Right kidney (tissue), 1 donor: ENCODE results near the gene DAAM2.

Experiments
- DNase-seq: peaks from one replicate; pipeline ENCODE4 v3.0.0-alpha.2; 2016

The DAAM2 gene

DNA sequence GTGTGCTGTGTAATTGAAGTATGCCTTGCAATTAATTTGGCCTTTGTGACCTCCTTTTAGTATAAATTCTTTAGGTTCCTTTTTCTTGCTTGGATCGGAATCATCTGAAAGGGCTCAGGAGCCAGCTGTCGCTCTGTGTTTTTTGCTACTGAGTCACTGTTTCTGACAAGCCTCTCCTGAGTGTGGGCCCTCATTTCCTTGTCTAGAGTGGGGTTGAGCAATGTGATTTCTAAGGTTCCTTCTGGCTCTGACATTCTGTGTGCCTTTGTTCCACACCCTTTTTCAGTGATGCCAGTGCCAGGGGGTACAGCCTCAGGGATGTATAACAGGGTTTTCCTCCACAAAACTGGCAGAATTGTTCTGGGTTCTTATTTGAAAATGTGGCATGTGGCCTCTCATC lies 26.5 kb downstream of the DAAM2 start:
- no peak for DNase-seq

GRCh38 chr6:39819228-39819627 lies 27.1 kb downstream of the DAAM2 start:
- DNase-seq: no peak

GRCh38 chr6:39819676-39820075 lies 27.5 kb downstream of the DAAM2 start:
- DNase-seq: no peak

DNA sequence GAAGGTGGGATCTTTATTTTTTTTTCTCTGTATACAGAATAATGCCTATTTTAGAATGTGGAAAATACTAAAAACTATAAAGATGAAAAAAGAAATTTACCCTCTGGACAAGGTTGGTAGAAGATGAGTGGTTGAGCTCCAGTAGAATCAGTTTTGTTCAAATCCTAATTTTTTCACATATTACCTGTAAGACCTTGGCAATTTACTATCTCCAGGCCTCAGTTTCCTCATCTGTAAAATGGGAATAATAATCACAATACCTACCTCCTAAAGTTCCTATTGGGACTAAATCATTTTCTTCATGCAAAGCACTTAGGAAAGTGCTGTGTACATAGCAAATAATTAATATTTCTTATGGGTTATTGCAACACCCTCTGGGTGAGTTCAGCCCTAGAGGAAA lies 28.4 kb downstream of the DAAM2 start:
- DNase-seq: no peak

GRCh38 chr6:39821046-39821740 lies 29.0 kb downstream of the DAAM2 start:
- no peak for DNase-seq

DNA sequence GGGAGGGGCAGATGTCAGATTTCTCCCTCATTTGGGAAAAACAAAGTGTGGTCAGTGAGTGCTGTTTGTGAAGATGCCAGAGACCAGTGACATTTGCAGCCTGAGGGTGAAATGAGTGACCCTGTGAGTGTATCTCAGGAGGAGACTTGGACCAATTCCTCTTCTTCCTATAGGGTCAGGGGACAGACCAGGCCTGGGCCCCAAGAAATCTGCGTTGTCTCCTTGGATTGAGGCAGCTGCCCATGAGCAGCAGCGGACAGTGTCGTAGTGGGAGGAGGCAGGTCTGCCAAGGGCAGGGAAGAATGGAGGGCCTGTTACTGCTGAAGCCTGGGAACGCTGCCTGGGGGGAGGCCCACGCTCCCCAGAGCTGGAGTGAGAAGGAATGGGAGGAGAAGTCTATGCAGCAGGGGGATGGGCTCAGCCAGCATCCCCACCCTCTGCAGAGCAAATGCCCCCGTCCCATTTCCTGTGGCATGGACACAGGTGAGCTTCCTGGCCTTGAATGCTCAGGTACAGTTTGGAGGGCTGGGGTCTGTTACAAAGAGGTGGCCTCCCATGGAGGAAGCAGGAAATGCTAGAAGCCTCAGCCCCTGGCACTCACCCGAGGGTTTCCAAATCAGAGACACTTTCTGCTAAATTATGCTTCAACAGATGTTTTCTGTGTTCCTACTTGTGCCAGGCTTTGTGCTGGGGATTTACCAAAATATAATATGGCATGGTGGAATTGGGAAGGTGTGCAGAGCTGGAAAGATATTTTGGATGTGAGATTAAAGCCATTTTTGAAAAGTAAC lies 29.8 kb downstream of the DAAM2 start:
- DNase-seq: no peak

- no peak for DNase-seq
These were observed 31.0 kb downstream of the DAAM2 start for GRCh38 chr6:39822846-39823815.

DNA sequence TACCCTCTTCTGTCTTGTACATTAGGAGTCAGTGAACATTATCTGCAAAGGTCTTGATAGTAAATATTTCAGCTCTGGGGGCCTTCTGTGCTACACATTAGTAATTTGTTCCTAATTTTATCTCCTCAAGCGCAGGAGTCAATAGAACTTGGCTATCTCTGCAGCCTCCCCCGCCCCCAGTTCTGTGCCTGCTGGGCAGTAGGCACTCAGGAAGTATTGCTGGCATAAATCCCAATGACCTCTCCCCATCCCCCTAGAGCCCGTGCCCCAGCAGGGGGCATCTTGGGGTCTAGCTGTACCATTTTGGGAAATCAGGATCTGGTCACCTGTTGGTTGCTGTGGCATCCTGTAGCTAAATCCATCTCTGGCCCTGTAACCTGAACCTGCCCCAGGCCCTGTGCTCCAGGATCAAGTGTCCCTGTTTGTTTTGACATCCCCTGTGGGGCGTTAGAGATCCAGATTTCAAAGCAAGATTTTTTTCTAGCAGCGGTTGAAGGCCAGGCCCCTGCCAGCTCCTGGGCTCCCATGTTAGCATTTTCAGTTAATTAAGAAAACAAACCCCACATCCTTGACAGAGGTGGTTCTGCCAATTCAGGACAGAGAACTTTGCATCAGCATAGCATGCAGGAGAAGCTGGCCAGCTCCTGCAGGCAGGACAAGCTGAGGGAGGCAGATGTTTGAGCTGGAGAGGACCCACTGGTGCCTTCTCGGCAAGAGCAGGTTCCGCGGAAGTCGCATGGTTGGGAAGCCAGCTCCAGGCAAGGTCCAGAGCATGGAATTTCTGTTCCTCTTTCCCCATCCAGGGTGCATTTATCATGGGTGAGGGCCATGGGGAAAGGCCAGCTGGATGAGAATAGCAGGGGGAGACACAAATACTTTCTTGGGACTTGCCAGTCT lies 32.1 kb downstream of the DAAM2 start:
- DNase-seq: no peak

DNA sequence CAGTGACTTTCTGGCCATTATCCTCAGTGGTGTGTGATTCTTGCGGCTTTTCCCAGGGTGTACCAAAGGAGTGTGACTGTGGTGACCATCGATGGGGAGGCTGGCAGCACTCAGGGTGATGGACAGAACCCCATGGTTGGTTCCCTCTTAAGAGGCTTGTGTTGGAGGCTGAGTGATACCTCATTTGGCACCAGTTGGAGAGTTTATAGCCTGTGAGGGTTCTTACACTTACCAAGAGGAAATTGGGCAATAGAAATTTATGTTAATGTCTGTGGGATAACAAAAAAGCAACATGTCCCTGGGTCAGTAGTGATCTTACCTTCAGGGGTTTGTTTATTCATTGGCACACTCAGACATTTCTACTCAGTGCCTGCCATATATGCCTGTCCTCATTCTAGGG lies 37.2 kb downstream of the DAAM2 start:
- no peak for DNase-seq

DNA sequence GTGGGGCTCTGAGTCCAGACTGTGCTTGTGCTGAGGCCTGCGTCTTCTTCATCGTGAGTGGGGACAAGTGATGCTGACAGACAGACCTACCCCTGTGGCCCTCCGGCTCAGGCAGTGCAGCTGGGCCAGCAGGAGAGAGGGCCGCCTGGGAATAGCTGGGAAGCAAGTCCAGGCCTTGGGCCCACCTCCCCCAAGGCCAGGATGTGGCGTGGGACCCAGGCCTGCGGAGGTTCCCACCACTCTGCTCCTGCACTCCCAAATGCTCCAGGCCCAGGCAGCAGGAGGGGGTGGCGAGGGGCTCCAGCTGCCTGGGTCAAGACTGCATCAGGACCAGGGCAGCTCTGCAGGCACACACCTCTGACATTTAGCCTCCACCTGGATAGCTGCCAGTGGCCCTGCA lies 38.3 kb downstream of the DAAM2 start:
- DNase-seq: no peak

GRCh38 chr6:39831701-39832100 lies 39.5 kb downstream of the DAAM2 start:
- DNase-seq: no peak

GRCh38 chr6:39834278-39834677 lies 42.1 kb downstream of the DAAM2 start:
- DNase-seq: no peak

DNA sequence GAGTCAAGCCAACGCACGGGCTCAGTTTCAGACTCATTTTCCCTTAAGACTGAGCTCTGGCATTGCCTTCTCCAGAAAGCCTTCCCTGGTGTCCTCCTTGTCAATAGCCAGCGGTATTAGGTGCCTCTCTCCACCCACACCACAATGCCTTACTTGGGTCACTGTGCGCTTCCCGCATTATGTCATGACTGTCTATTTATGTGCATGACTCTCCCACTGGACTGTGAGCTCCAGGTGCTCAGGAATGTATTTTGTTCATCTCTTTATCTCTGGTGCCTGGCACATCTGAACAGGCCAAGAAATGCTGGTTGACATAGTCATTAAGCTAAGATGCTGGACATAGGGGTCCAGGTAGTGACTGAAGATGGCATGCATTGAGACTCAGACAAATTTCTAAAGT lies 42.7 kb downstream of the DAAM2 start:
- no peak for DNase-seq

DNA sequence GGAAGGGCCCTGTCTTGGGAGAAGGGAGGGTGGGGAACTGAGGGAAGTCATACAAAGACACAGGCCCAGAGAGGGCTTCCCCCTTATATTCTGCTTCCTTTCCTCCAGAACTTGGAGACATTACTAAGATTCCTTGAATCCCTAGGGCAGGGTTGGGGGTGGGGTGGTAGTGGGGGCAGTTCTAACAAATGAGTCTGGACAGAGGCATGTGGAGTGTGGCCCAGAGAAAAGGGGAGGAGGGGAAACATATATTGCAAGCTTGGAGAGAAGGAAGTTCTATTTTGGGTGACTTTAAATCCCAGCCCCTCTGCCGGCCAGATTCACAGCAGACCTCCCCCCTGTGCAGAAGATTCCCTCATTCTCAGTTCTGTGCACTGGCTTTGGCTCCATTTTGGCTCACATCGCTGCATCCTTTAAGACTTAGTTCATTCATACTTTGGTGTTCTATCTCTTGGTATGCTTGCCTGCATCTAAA lies 43.7 kb downstream of the DAAM2 start:
- no peak for DNase-seq

DNA sequence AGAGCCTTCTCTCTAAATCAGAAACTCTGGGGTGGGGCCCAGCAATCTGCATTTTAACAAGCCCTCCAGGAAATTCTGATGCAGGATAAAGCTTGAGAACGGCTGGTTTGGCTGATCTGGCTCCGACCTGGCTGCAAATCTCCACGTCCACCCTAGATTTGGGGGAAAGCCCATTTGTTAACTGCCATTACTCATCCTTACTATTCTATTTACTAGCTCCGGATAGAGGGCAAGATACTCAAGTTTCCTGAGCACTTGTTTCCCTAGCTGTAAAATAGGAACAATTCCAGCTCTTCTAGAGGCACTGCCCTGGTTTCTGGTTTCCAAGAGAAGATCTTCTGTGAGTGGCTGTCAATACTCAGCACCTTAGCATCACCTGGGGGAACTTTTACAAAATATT lies 44.4 kb downstream of the DAAM2 start:
- DNase-seq: no peak

GRCh38 chr6:39839445-39839844 lies 47.3 kb downstream of the DAAM2 start:
- DNase-seq: no peak

DNA sequence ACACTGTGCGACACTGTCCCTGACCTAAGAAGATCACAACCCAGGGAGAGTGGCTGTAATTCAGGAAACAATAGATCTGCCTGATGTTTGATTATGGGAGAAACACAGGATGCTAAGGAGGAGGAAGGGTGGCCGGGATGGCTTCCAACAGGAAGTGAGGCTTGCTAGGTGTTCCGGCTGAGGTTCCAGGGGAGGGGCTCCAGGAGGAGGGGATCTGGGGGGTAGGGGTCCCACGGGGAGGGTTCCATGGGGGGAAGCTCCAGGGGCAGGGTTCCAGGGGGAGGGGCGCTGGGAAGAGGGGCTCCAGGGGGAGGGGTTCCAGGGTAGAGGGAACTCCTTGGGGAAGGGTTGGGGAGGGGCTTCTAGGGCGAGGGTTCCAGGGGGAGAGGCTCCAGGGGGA lies 48.6 kb downstream of the DAAM2 start:
- no peak for DNase-seq

DNA sequence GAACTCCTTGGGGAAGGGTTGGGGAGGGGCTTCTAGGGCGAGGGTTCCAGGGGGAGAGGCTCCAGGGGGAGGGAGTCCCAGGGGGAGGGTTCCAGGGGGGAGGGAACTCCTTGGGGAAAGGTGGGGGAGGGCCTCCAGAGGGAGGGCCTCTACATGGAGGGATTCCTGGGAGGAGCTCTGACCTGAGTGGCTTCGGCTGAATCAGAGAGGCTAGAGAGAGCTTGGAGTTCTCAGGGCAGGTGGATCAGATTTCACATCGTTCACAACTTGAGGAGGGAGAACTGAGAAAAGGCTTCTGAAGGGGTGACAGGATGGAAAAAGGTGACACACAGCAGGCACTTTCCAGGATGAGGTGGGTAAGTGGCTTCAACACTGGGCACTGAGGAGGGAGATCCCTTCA lies 49.1 kb downstream of the DAAM2 start:
- DNase-seq: no peak

DNA sequence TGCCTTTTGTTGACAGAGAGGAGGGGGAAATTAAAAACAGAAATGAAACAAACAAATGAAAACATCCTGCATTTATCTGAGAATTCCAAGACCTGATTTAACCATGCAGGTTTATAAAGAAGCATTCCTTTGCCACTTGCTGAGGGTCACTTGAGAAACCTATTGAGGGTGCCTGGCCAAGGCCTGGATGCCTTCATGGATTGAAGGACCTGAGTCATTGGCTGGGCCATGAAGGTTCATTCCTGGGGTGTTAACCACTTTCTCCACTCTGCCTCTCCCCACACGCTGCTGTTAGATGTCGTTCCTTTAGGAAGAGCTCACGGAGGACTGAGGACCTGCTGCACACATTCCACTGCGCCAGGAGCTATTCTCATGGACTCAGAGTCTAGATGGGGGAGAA lies 49.7 kb downstream of the DAAM2 start:
- no peak for DNase-seq

- no peak for DNase-seq
These were observed 51.3 kb downstream of the DAAM2 start for GRCh38 chr6:39843305-39844020.

- DNase-seq: no peak
These were observed 52.7 kb downstream of the DAAM2 start for GRCh38 chr6:39844866-39845265.
